Measurements from ENCODE around the gene COL28A1. TPM values are rescaled to one million over a fixed set of nuclear protein-coding genes. Genes with fewer than 3 reads are reported as not detected.
"Not testable (repeated sequence)": the region's sequence is repeated elsewhere in the genome, so short reads cannot be mapped to it uniquely, and the experiment has no call there.

The COL28A1 gene
- total RNA-seq, 1 experiment from 2014 or later, result not detected

- Histone ChIP-seq H3K27me3 (ENCODE audit: low read length) (no peaks in the 10 kb centered on the region), H3K4me1 (ENCODE audit: low read length) (no peaks in the 10 kb centered on the region), H3K79me2 (ENCODE audit: low read length) (no peaks in the 10 kb centered on the region), H3K27ac (ENCODE audit: low read length) (no peak overlapping the region), H3K4me2 (ENCODE audit: low read depth, low read length, poor library complexity, severe bottlenecking) (no peak overlapping the region), H3K9me2 (replicated peaks; ENCODE audit: insufficient read depth, low read length) (no peaks in the 10 kb centered on the region), H3K9me3 (ENCODE audit: low read length) (no peaks in the 10 kb centered on the region), H4K20me1 (ENCODE audit: insufficient read depth, low read depth, low read length) (no peaks in the 10 kb centered on the region), H3K36me3 (ENCODE audit: insufficient read depth, low read length) (no peaks in the 10 kb centered on the region), H3K4me3 (ENCODE audit: low read length) (no peak overlapping the region), H3K9ac (ENCODE audit: low read length) (no peak overlapping the region), H2AFZ (ENCODE audit: low read length) (no peak overlapping the region)
- DNase-seq, result no peak
Measured at GRCh38 chr7:7417414-7417813, 118.3 kb downstream of the COL28A1 start.

GRCh38 chr7:7416031-7416858 is 119.4 kb downstream of the COL28A1 start:
- no peak overlapping the region for H2AFZ ChIP-seq (ENCODE audit: low read length)
- H4K20me1 ChIP-seq (ENCODE audit: insufficient read depth, low read depth, low read length), result no peaks in the 10 kb centered on the region
- no peaks in the 10 kb centered on the region for H3K9me2 ChIP-seq (replicated peaks; ENCODE audit: insufficient read depth, low read length)
- H3K9me3 ChIP-seq (ENCODE audit: low read length), result no peaks in the 10 kb centered on the region
- no peak overlapping the region for H3K4me3 ChIP-seq (ENCODE audit: low read length)
- no peaks in the 10 kb centered on the region for H3K79me2 ChIP-seq (ENCODE audit: low read length)
- no peaks in the 10 kb centered on the region for H3K36me3 ChIP-seq (ENCODE audit: insufficient read depth, low read length)
- H3K9ac ChIP-seq (ENCODE audit: low read length), result no peak overlapping the region
- H3K4me2 ChIP-seq (ENCODE audit: low read depth, low read length, poor library complexity, severe bottlenecking), result no peak overlapping the region
- H3K27me3 ChIP-seq (ENCODE audit: low read length), result no peaks in the 10 kb centered on the region
- DNase-seq, result no peak
- no peaks in the 10 kb centered on the region for H3K4me1 ChIP-seq (ENCODE audit: low read length)
- no peak overlapping the region for H3K27ac ChIP-seq (ENCODE audit: low read length)

GRCh38 chr7:7414791-7415603 is 120.7 kb downstream of the COL28A1 start:
- H3K4me2 ChIP-seq (ENCODE audit: low read depth, low read length, poor library complexity, severe bottlenecking), result no peak overlapping the region
- H3K79me2 ChIP-seq (ENCODE audit: low read length), result no peaks in the 10 kb centered on the region
- H3K9me3 ChIP-seq (ENCODE audit: low read length), result no peaks in the 10 kb centered on the region
- H3K4me1 ChIP-seq (ENCODE audit: low read length), result no peaks in the 10 kb centered on the region
- no peaks in the 10 kb centered on the region for H3K36me3 ChIP-seq (ENCODE audit: insufficient read depth, low read length)
- DNase-seq, result no peak
- no peaks in the 10 kb centered on the region for H4K20me1 ChIP-seq (ENCODE audit: insufficient read depth, low read depth, low read length)
- no peak overlapping the region for H3K4me3 ChIP-seq (ENCODE audit: low read length)
- no peaks in the 10 kb centered on the region for H3K27me3 ChIP-seq (ENCODE audit: low read length)
- no peak overlapping the region for H3K27ac ChIP-seq (ENCODE audit: low read length)
- H3K9ac ChIP-seq (ENCODE audit: low read length), result no peak overlapping the region
- no peaks in the 10 kb centered on the region for H3K9me2 ChIP-seq (replicated peaks; ENCODE audit: insufficient read depth, low read length)
- no peak overlapping the region for H2AFZ ChIP-seq (ENCODE audit: low read length)

GRCh38 chr7:7408001-7408770 is 127.5 kb downstream of the COL28A1 start:
- H3K4me3 ChIP-seq (ENCODE audit: low read length), result no peak overlapping the region
- DNase-seq, result no peak
- no peaks in the 10 kb centered on the region for H3K79me2 ChIP-seq (ENCODE audit: low read length)

GRCh38 chr7:7405461-7405860 is 130.2 kb downstream of the COL28A1 start:
- no peak overlapping the region for H3K9ac ChIP-seq (ENCODE audit: low read length)
- H3K4me3 ChIP-seq (ENCODE audit: low read length), result no peak overlapping the region
- H3K36me3 ChIP-seq (ENCODE audit: insufficient read depth, low read length), result no peaks in the 10 kb centered on the region
- no peak overlapping the region for H3K27ac ChIP-seq (ENCODE audit: low read length)
- peak; percentile 9 for DNase-seq
- no peaks in the 10 kb centered on the region for H4K20me1 ChIP-seq (ENCODE audit: insufficient read depth, low read depth, low read length)
- H3K9me2 ChIP-seq (replicated peaks; ENCODE audit: insufficient read depth, low read length), result no peaks in the 10 kb centered on the region
- H2AFZ ChIP-seq (ENCODE audit: low read length), result no peak overlapping the region
- no peaks in the 10 kb centered on the region for H3K4me1 ChIP-seq (ENCODE audit: low read length)
- no peaks in the 10 kb centered on the region for H3K9me3 ChIP-seq (ENCODE audit: low read length)
- no peaks in the 10 kb centered on the region for H3K79me2 ChIP-seq (ENCODE audit: low read length)
- no peak overlapping the region for H3K4me2 ChIP-seq (ENCODE audit: low read depth, low read length, poor library complexity, severe bottlenecking)
- H3K27me3 ChIP-seq (ENCODE audit: low read length), result no peaks in the 10 kb centered on the region

More at GRCh38 chr7:7408001-7408770, 127.5 kb downstream of the COL28A1 start:
- Histone ChIP-seq H3K9ac (ENCODE audit: low read length) (no peak overlapping the region), H2AFZ (ENCODE audit: low read length) (no peak overlapping the region), H3K4me2 (ENCODE audit: low read depth, low read length, poor library complexity, severe bottlenecking) (no peak overlapping the region), H3K36me3 (ENCODE audit: insufficient read depth, low read length) (no peaks in the 10 kb centered on the region), H3K4me1 (ENCODE audit: low read length) (no peaks in the 10 kb centered on the region), H3K27me3 (ENCODE audit: low read length) (no peaks in the 10 kb centered on the region), H4K20me1 (ENCODE audit: insufficient read depth, low read depth, low read length) (no peaks in the 10 kb centered on the region), H3K9me2 (replicated peaks; ENCODE audit: insufficient read depth, low read length) (no peaks in the 10 kb centered on the region), H3K27ac (ENCODE audit: low read length) (no peak overlapping the region), H3K9me3 (ENCODE audit: low read length) (no peaks in the 10 kb centered on the region)

- Histone ChIP-seq H3K9ac (ENCODE audit: low read length) (no peak overlapping the region), H2AFZ (ENCODE audit: low read length) (no peak overlapping the region), H3K27ac (ENCODE audit: low read length) (no peak overlapping the region), H3K9me2 (replicated peaks; ENCODE audit: insufficient read depth, low read length) (no peaks in the 10 kb centered on the region), H3K4me3 (ENCODE audit: low read length) (no peak overlapping the region), H3K27me3 (ENCODE audit: low read length) (no peaks in the 10 kb centered on the region), H3K9me3 (ENCODE audit: low read length) (no peaks in the 10 kb centered on the region), H3K4me1 (ENCODE audit: low read length) (no peaks in the 10 kb centered on the region), H3K4me2 (ENCODE audit: low read depth, low read length, poor library complexity, severe bottlenecking) (no peak overlapping the region), H3K79me2 (ENCODE audit: low read length) (no peaks in the 10 kb centered on the region), H3K36me3 (ENCODE audit: insufficient read depth, low read length) (no peaks in the 10 kb centered on the region), H4K20me1 (ENCODE audit: insufficient read depth, low read depth, low read length) (no peaks in the 10 kb centered on the region)
- DNase-seq, result no peak
Measured at GRCh38 chr7:7399707-7400106, 136.0 kb downstream of the COL28A1 start.

- Histone ChIP-seq H3K9me2 (replicated peaks; ENCODE audit: insufficient read depth, low read length) (no peaks in the 10 kb centered on the region), H3K9me3 (ENCODE audit: low read length) (no peaks in the 10 kb centered on the region), H3K27ac (ENCODE audit: low read length) (no peak overlapping the region), H4K20me1 (ENCODE audit: insufficient read depth, low read depth, low read length) (no peaks in the 10 kb centered on the region), H3K4me2 (ENCODE audit: low read depth, low read length, poor library complexity, severe bottlenecking) (no peak overlapping the region), H3K9ac (ENCODE audit: low read length) (no peak overlapping the region), H3K4me3 (ENCODE audit: low read length) (no peak overlapping the region), H3K27me3 (ENCODE audit: low read length) (no peaks in the 10 kb centered on the region), H3K79me2 (ENCODE audit: low read length) (no peaks in the 10 kb centered on the region), H2AFZ (ENCODE audit: low read length) (no peak overlapping the region), H3K4me1 (ENCODE audit: low read length) (no peaks in the 10 kb centered on the region), H3K36me3 (ENCODE audit: insufficient read depth, low read length) (no peaks in the 10 kb centered on the region)
- DNase-seq, result no peak
Measured at GRCh38 chr7:7395785-7396184, 139.9 kb downstream of the COL28A1 start.

GRCh38 chr7:7388164-7388563 is 147.5 kb downstream of the COL28A1 start:
- not testable (repeated sequence) for H3K79me2 ChIP-seq (ENCODE audit: low read length); H3K9me2 ChIP-seq (replicated peaks; ENCODE audit: insufficient read depth, low read length); H3K4me3 ChIP-seq (ENCODE audit: low read length); H3K4me1 ChIP-seq (ENCODE audit: low read length); H3K36me3 ChIP-seq (ENCODE audit: insufficient read depth, low read length); H3K27me3 ChIP-seq (ENCODE audit: low read length); H2AFZ ChIP-seq (ENCODE audit: low read length); H4K20me1 ChIP-seq (ENCODE audit: insufficient read depth, low read depth, low read length); DNase-seq; H3K4me2 ChIP-seq (ENCODE audit: low read depth, low read length, poor library complexity, severe bottlenecking); H3K9ac ChIP-seq (ENCODE audit: low read length); H3K27ac ChIP-seq (ENCODE audit: low read length); H3K9me3 ChIP-seq (ENCODE audit: low read length)

Measured in Karpas-422 (cell line).